Measurements from ENCODE around the gene FCRLA. TPM values are rescaled to one million over a fixed set of nuclear protein-coding genes. Genes with fewer than 3 reads are reported as not detected.
"Not testable (repeated sequence)": the region's sequence is repeated elsewhere in the genome, so short reads cannot be mapped to it uniquely, and the experiment has no call there.

The FCRLA gene, protein sequence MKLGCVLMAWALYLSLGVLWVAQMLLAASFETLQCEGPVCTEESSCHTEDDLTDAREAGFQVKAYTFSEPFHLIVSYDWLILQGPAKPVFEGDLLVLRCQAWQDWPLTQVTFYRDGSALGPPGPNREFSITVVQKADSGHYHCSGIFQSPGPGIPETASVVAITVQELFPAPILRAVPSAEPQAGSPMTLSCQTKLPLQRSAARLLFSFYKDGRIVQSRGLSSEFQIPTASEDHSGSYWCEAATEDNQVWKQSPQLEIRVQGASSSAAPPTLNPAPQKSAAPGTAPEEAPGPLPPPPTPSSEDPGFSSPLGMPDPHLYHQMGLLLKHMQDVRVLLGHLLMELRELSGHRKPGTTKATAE
- under 1 TPM in 2 of 3 donors, not detected in 1; 0.41 to 0.49 TPM for total RNA-seq
- long read RNA-seq, donor 1, result 0 reads
- long read RNA-seq, donor 2, partial matches to known transcripts, result 0 of 1 reads
- long read RNA-seq, donor 2, other reads (novel, unspliced or antisense), result 0 of 1 reads

DNA sequence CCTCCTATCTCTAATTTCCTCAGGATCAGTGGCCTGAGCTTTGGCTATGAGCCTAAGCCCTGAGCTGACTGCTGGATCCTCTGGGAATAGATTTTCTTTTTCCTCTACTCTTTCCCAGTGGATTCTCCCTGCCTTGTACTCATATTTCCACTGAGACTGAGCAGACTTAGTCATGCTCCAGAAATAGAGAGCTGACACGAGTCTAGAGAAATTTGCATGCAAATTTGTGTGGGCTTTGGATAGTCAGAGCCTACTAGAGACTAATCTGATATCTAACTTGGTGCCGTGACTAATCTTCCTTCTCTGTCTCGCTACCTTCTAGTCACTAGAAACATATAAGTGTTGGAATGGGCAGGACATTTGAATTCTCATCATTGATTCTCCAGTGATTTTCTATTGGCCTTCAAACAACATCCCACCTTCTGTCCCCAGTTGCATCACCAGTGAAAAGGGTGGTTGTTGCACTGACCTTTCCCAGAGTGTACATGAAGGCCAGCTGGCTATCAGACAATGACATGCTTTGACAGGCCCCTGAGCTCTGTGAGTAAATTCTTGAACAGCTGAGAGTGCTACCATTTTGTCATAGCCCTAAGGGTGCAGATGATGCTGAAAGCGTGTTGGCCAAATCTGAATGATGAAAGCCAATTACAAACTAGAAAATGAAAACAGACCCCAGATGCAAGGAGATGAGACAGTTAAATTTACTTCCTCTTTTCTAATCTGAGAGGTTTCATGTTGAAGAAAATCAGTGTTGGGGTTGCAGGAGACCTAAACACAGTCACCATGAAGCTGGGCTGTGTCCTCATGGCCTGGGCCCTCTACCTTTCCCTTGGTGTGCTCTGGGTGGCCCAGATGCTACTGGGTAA lies at the start of gene FCRLA:
Gene FCRLA (plus strand): TSS at position 748 of the 866 bp plus-strand sequence. CDS start 36 bp downstream, at position 784.
- DNase-seq (no peak), ATAC-seq (peak; percentile 32)
- H3K4me1 ChIP-seq (ENCODE audit: low read depth), result no peaks in the 10 kb centered on the region
- TF ChIP-seq, protein P1, sequence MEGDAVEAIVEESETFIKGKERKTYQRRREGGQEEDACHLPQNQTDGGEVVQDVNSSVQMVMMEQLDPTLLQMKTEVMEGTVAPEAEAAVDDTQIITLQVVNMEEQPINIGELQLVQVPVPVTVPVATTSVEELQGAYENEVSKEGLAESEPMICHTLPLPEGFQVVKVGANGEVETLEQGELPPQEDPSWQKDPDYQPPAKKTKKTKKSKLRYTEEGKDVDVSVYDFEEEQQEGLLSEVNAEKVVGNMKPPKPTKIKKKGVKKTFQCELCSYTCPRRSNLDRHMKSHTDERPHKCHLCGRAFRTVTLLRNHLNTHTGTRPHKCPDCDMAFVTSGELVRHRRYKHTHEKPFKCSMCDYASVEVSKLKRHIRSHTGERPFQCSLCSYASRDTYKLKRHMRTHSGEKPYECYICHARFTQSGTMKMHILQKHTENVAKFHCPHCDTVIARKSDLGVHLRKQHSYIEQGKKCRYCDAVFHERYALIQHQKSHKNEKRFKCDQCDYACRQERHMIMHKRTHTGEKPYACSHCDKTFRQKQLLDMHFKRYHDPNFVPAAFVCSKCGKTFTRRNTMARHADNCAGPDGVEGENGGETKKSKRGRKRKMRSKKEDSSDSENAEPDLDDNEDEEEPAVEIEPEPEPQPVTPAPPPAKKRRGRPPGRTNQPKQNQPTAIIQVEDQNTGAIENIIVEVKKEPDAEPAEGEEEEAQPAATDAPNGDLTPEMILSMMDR (IDR thresholded peaks at IDR 0.05), result no peak
- no peaks in the 10 kb centered on the region for H3K36me3 ChIP-seq (ENCODE audit: low read depth)
- no peak within 1 kb of the TSS for H3K4me3 ChIP-seq
- H3K9me3 ChIP-seq, result no peaks in the 10 kb centered on the region
- intact Hi-C loops (cut with DNase I, micrococcal nuclease), result no loop called here

DNA sequence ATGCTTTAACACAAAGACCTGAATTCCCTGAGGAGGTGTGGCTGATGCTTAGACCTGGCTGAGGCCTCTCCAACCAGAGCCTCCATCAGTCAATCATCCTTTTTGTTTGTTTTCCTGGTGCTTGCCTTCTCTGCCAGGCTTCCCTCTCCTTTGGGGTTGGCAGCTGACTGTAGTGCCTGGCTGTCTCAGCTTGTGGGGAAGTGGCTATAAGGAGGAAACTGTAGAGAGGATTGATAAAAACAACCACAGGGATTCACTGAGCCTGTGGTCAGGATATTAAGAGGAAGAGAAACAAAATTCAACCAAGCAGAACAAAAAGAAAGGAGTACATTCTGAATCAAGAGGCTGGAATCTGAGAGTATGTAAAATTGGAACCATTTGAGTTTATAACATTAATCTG lies 48.5 kb upstream of the FCRLA start:
- ATAC-seq; H3K9me3 ChIP-seq; intact Hi-C loops (cut with DNase I, micrococcal nuclease); DNase-seq; H3K4me3 ChIP-seq; H3K36me3 ChIP-seq (ENCODE audit: low read depth); H3K4me1 ChIP-seq (ENCODE audit: low read depth): not testable (repeated sequence)

DNA sequence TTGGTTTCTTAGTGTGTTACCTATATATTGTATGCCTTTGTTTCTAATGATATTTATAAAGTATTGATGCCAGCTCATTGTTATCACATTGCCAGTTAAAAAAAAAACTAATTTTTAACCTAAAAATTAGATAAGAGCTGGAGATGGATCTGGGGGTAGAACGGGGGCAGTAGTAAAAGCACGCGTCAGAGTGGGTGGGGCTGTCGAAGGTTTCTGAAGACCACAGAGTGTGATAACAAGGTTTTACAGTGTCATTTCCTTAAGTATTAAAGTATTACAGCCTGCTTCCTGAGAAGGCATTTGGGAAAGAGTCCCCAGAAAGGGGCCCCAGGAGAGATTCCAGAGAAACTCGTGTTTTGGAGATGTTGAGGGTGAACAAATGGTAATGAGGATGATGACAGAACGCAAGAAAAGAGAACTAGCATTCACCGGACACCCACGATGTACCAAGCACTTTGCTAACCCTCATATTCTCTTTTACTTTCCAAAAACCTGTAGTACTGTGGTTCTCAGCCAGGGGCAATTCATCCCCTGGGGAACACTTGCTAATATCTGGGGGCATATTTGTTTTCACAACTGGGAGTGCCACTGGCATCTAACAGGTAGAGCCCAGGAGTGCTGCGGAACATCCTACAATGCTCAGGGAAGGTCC lies 45.2 kb upstream of the FCRLA start:
- intact Hi-C loops (cut with DNase I, micrococcal nuclease); DNase-seq; H3K36me3 ChIP-seq (ENCODE audit: low read depth); H3K4me1 ChIP-seq (ENCODE audit: low read depth); H3K9me3 ChIP-seq; H3K4me3 ChIP-seq: not testable (repeated sequence)
- peak; percentile 35 for ATAC-seq

DNA sequence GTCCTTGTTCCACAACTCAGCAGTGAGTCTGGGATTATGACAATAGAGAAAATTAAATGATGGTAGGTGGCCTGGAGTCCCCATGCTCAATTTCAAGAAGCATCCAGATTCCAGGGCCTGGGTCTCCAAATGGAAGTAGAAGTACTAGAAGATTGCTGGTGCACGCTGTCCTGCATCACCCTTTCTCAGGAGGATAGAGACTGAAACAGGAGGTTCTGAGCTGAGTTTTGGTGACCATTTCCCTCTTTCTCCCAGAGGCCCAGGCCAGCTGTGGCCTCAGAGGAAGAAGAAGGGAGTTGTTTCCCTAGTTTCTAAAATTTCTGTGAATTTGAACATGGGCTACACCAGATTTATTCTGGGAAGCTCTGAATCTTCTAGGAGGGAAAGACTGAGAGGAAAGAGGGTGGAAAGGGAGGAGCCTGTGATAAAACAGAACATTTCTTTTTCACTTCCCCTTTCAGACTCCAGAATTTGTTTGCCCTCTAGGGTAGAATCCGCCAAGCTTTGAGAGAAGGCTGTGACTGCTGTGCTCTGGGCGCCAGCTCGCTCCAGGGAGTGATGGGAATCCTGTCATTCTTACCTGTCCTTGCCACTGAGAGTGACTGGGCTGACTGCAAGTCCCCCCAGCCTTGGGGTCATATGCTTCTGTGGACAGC lies 44.2 kb upstream of the FCRLA start, which contains the start of gene FCGR2B:
Gene FCGR2B (plus strand): TSS at position 460 of the 656 bp plus-strand sequence. CDS start 99 bp downstream, at position 559.
- H3K36me3 ChIP-seq (ENCODE audit: low read depth); H3K4me3 ChIP-seq; DNase-seq; H3K4me1 ChIP-seq (ENCODE audit: low read depth); H3K9me3 ChIP-seq; intact Hi-C loops (cut with DNase I, micrococcal nuclease): not testable (repeated sequence)
- ATAC-seq, result peak; percentile 60

DNA sequence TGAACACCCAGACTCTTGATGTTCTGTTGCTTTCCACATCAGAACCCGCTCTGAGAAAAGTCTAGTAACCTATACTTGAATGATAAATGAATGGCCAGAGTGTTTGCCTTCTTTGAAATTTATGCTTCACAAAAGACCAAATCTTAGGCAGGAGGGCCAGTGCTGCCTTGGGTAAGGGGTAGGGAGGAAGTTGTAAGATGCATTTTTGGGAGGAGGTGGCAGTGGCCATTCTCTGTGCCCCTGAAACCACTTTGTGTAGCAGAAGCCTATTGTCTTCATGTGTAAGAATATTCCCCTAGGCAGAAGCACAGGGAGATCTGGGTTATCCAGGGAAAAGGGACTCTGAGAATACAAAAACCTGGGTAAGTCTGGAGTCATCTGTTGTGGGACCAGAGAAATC lies 43.5 kb upstream of the FCRLA start:
- H3K9me3 ChIP-seq; H3K4me3 ChIP-seq; DNase-seq; intact Hi-C loops (cut with DNase I, micrococcal nuclease); H3K36me3 ChIP-seq (ENCODE audit: low read depth); H3K4me1 ChIP-seq (ENCODE audit: low read depth): not testable (repeated sequence)
- peak; percentile 18 for ATAC-seq

DNA sequence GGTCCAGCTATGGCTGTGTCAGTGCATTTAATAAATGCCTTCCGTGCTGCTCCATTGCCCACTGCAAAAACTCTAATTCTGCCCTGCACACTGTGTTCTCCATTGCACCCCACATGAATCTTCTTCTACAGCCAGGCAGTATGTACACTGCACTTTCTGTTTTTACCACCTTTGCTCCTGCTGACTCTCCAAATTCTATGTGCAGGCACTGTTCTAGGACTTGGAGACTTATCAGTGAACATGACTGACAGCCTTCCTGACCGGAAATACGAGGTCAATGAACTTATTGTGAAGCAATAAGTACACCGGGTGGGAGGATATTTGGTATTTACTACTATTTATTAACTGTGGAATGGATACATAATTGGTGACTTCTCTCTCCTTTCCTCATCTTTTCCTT lies 42.3 kb upstream of the FCRLA start:
- H3K4me3 ChIP-seq; H3K36me3 ChIP-seq (ENCODE audit: low read depth); H3K9me3 ChIP-seq; intact Hi-C loops (cut with DNase I, micrococcal nuclease); ATAC-seq; H3K4me1 ChIP-seq (ENCODE audit: low read depth); DNase-seq: not testable (repeated sequence)

DNA sequence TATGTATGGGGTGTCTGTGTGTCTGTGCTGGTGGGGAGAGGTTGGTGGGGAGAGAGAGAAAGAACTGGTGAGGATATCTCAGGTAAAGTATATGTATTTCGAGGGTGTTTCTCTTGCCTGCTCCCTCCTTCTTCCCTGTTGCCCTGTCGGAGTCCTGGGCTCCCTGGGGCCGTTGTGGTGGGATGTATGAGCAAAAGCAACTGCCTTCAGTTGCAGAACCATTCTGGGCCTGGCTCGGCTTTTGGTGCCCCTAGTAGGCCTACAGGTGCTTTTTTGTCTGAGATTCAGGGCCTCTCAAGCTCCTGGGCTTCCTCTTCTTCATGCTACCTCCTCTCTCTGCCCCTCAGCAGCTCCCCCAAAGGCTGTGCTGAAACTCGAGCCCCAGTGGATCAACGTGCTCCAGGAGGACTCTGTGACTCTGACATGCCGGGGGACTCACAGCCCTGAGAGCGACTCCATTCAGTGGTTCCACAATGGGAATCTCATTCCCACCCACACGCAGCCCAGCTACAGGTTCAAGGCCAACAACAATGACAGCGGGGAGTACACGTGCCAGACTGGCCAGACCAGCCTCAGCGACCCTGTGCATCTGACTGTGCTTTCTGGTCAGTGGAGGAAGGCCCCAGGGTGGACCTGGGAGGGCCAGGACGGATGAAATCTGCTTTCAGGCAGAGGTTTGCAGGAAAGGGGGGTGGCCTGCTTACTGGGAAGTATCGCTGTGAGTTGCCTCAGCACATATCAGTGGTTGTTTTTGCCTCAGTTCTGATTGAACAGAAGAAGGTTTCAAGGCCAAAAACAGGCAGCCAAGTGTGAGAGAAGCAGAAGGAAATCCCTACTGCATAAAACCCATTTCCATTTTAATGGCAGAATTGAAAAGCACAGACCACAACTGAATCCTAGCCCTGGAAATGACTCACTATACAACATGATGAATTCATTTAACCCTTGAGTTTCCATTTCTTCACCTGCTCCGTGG lies 35.7 kb upstream of the FCRLA start:
- ATAC-seq; H3K4me3 ChIP-seq; H3K36me3 ChIP-seq (ENCODE audit: low read depth); intact Hi-C loops (cut with DNase I, micrococcal nuclease); DNase-seq; H3K4me1 ChIP-seq (ENCODE audit: low read depth); H3K9me3 ChIP-seq: not testable (repeated sequence)

DNA sequence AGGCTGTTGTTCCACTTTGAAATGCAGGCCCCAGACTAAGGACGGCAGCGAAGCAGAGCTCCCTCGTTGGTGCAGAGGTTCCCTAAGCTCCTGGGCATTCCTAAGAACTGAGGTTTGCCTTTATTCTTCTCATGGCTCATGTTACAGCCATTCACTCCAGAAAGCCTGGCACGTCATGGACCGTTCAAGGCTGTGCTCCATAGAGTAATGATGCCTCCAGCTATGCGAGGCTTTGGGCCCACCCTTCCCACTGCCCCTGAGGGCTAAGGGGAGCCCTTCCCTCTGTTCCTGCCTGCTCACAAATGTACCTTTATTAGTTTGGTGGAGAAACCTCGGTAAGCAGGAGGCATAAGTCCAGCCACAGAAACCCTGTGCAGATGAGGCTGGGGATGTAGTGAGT lies 33.6 kb upstream of the FCRLA start:
- DNase-seq; H3K4me3 ChIP-seq; H3K9me3 ChIP-seq; H3K4me1 ChIP-seq (ENCODE audit: low read depth); intact Hi-C loops (cut with DNase I, micrococcal nuclease); ATAC-seq; H3K36me3 ChIP-seq (ENCODE audit: low read depth): not testable (repeated sequence)

DNA sequence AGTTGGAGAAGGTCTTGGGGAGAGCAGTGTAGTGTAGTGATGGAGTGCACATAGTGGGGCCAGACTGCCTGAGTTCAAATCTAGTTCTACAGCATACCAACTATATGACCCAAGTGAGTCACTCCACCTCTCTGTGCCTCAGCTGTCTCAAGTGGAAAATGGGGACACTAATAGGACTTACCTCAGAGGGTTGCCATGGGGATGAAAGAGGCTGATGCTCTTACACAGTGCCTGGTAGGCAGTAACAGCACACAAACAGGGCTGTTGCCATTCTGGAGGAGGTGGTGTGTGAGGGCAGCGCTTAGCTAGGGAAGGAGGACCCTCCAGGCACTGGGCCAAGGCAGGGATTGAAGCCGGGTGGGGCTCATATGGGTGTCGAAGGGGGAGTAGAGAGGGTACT lies 32.6 kb upstream of the FCRLA start:
- intact Hi-C loops (cut with DNase I, micrococcal nuclease); H3K9me3 ChIP-seq; H3K4me1 ChIP-seq (ENCODE audit: low read depth); DNase-seq; ATAC-seq; H3K36me3 ChIP-seq (ENCODE audit: low read depth); H3K4me3 ChIP-seq: not testable (repeated sequence)

DNA sequence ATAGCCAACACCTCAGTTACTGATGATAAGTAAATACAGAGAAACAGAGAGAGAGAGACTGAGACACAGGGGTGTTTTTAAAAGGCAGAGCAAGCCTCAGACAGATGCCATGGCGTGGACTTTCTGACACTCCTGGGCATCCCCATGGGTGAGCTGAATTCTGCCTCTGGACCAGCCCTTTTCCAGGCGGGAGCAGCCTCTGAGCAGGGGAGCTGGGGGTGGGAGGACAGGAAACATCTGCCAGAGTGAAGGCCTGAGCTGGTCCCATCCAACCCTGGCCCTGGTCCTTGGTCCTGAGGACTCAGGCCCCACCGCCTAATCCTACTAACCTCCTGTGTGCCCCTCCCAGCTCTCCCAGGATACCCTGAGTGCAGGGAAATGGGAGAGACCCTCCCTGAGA lies 32.1 kb upstream of the FCRLA start:
- intact Hi-C loops (cut with DNase I, micrococcal nuclease); H3K9me3 ChIP-seq; H3K36me3 ChIP-seq (ENCODE audit: low read depth); H3K4me3 ChIP-seq; ATAC-seq; DNase-seq; H3K4me1 ChIP-seq (ENCODE audit: low read depth): not testable (repeated sequence)

Measured in mucosa of descending colon (tissue), 3 donors.